ENCODE measurements around the gene LRIG2.
"Not testable (repeated sequence)": the region's sequence is repeated elsewhere in the genome, so short reads cannot be mapped to it uniquely, and the experiment has no call there.

The LRIG2 gene

DNA sequence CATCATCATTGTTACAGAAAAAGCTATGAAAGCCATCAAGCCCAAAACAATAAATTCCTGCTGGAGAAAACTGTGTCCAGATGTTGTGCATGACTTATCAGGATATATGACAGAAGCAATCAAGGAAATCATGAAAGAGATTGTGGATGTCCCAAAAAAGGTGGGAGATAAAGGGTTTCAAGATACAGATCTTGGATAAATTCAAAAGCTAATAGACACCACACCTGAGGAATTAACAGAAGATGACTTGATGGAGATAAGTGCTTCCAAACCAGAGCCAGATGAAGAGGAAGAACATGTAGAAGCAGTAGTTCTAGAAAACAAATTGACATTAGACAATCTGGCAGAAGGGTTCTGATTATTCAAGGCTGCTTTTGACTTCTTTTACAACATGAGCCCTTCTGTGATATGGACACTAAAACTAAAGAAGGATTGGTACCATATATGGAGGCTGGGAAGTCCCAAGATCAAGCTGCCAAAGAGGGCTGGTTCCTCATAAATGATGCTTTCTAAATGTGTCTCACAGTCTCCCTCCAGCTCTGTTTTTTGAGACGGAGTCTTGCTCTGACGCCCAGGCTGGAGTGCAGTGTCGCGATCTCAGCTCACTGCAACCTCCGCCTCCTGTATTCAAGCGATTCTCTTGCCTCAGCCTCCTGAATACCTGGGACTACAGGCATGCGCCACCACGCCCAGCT lies 32.1 kb upstream of the LRIG2 start:
- H3K27me3 ChIP-seq (ENCODE audit: control insufficient read depth in 1 of 2, insufficient read depth in 2 of 2, low read length in 2 of 2): no peaks in the 10 kb centered on the region
- no peaks in the 10 kb centered on the region for H3K9me3 ChIP-seq (ENCODE audit: control insufficient read depth in 1 of 2, low read length in 2 of 2)

DNA sequence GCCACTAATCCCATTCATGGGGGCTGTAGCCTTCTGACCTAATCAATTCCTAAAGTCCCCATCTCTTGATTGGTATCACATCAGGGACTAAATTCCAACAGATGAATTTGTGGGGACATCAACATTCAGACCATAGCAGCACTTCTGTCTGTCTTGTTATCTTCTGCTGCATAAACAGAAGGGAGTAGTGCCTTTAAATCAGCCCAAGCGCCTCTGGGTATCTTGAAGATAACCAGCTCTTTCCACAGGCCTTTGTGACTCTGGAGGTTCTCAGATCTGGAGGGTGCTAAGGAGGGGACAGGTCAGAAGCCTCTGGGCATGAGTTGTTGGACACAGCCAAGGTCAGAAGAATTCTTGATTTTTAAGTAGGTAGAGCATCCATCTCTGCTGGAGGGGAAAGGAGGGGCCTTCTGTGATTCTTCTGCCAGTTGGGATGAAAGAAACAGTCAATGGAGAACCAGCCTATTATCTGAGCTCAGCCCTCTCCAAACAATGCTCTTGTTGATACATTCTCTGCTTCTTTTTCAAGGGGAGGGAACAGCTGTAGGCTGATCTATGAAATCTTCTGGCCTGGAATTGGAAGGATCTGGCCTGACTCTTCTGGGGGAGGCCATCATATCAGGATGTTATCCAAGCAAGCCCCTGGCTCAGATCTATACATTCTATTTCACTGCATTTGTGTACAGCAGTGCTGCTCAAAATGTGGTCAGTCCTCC lies 31.3 kb upstream of the LRIG2 start:
- H3K27ac ChIP-seq (ENCODE audit: low read depth, low read length): no peak overlapping the region
- H3K4me1 ChIP-seq (ENCODE audit: control insufficient read depth in 1 of 2, insufficient read depth in 2 of 2, low read length in 2 of 2): peaks cover 15 to 21% of the 10 kb centered on the region in 2 donors
- no peaks in the 10 kb centered on the region for H3K36me3 ChIP-seq (ENCODE audit: control insufficient read depth in 1 of 2, insufficient read depth in 2 of 2, low read length in 2 of 2)
- H3K9me3 ChIP-seq (ENCODE audit: control insufficient read depth in 1 of 2, low read length in 2 of 2): no peaks in the 10 kb centered on the region
- H3K4me3 ChIP-seq (ENCODE audit: low read depth in 1 of 2, low read length in 2 of 2): no peak overlapping the region
- H3K9ac ChIP-seq (ENCODE audit: low read depth in 1 of 2, low read length in 2 of 2): no peak overlapping the region
- H3K27me3 ChIP-seq (ENCODE audit: control insufficient read depth in 1 of 2, insufficient read depth in 2 of 2, low read length in 2 of 2): no peaks in the 10 kb centered on the region

More for the DNA sequence above, 32.1 kb upstream of the LRIG2 start:
- Histone ChIP-seq H3K27ac (ENCODE audit: low read depth, low read length) (no peak overlapping the region), H3K36me3 (ENCODE audit: control insufficient read depth in 1 of 2, insufficient read depth in 2 of 2, low read length in 2 of 2) (no peaks in the 10 kb centered on the region), H3K4me3 (ENCODE audit: low read depth in 1 of 2, low read length in 2 of 2) (no peak overlapping the region), H3K9ac (ENCODE audit: low read depth in 1 of 2, low read length in 2 of 2) (no peak overlapping the region), H3K4me1 (ENCODE audit: control insufficient read depth in 1 of 2, insufficient read depth in 2 of 2, low read length in 2 of 2) (peaks cover 15 to 21% of the 10 kb centered on the region in 2 donors)

DNA sequence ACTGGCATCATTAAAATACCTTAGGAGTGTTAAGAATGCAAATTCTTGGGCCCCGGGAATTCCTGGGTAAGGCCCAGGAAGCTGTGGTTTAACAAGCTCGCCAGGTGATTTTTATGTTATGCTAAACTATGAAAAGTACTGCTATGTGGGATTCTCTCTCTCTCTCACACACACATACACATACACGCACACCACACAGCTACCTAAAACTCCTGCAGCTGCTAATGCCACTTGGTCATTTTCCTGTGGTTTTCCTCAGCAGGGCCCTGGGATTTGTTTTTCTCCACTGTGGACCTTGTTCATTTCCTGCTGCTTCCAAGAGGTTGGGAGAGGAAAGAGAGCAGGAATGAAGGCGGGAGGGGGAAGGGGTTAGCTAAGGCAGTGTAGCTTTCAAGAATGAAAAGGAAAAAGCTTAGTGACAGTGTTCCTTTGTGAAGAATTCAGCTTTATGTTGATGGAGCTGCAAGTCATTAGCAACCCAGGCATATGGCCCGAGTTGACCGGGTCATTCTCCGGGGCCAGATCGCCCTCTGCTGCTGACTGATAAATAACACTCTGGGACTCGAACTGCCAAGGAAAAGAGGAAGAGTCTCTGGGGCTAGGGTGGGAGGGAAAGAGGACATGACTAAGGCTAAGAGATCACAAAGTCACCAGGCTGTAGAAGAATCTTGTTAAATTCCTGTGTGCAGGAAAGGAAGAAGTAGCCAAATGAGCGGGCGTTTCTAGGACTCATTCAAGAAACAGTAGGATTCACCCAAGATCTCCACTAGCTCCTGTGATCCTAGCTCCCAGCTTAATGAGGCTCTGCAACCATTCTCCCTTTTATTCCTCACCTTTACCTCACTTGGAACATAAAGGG lies 30.5 kb upstream of the LRIG2 start:
- Histone ChIP-seq H3K9ac (ENCODE audit: low read depth in 1 of 2, low read length in 2 of 2) (peak overlapping the region; percentile 24 to 25), H3K27me3 (ENCODE audit: control insufficient read depth in 1 of 2, insufficient read depth in 2 of 2, low read length in 2 of 2) (no peaks in the 10 kb centered on the region), H3K4me3 (ENCODE audit: low read depth in 1 of 2, low read length in 2 of 2) (no peak overlapping the region), H3K36me3 (ENCODE audit: control insufficient read depth in 1 of 2, insufficient read depth in 2 of 2, low read length in 2 of 2) (no peaks in the 10 kb centered on the region), H3K4me1 (ENCODE audit: control insufficient read depth in 1 of 2, insufficient read depth in 2 of 2, low read length in 2 of 2) (peaks cover 20 to 21% of the 10 kb centered on the region in 2 donors), H3K9me3 (ENCODE audit: control insufficient read depth in 1 of 2, low read length in 2 of 2) (no peaks in the 10 kb centered on the region), H3K27ac (ENCODE audit: low read depth, low read length) (no peak overlapping the region)

DNA sequence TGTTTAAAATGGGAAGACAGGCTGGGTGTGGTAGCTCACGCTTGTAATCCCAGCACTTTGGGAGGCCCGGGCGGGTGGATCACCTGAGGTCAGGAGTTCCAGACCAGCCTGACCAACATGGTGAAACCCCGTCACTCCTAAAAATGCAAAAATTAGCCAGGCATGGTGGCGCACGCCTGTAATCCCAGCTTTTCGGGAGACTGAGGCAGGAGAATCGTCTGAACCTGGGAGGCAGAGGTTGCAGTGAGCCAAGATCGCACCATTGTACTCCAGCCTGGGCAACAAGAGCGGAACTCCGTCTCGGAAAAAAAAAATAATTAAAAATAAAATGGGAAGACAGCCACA lies 29.9 kb upstream of the LRIG2 start:
- H3K36me3 ChIP-seq (ENCODE audit: control insufficient read depth in 1 of 2, insufficient read depth in 2 of 2, low read length in 2 of 2); H3K4me3 ChIP-seq (ENCODE audit: low read depth in 1 of 2, low read length in 2 of 2); H3K27me3 ChIP-seq (ENCODE audit: control insufficient read depth in 1 of 2, insufficient read depth in 2 of 2, low read length in 2 of 2); H3K27ac ChIP-seq (ENCODE audit: low read depth, low read length); H3K9me3 ChIP-seq (ENCODE audit: control insufficient read depth in 1 of 2, low read length in 2 of 2): not testable (repeated sequence)
- Histone ChIP-seq H3K9ac (ENCODE audit: low read depth in 1 of 2, low read length in 2 of 2) (peak overlapping the region in 1 of 2 donors; percentile 24), H3K4me1 (ENCODE audit: control insufficient read depth in 1 of 2, insufficient read depth in 2 of 2, low read length in 2 of 2) (peaks cover 21 to 25% of the 10 kb centered on the region in 2 donors)

DNA sequence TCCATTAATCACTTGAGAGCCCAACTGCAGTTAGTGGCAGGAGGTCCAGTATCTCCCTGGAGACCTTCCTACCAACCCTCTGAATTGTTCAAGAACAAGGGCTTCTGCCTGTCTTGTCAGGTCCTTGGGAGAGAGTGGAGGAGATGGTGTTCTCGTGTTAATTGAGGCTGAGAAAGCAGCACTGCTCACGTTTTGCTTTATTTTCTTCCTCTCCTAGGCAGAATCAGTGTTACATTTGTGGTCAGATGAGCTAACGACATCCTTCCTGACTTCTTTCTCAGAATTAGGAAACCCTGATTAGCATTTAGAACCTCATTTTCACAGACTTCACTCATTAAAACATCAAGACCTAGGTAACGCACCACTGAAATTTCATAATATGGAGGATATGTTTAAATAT lies 26.4 kb upstream of the LRIG2 start:
- no peaks in the 10 kb centered on the region for H3K27me3 ChIP-seq (ENCODE audit: control insufficient read depth in 1 of 2, insufficient read depth in 2 of 2, low read length in 2 of 2)
- no peaks in the 10 kb centered on the region for H3K9me3 ChIP-seq (ENCODE audit: control insufficient read depth in 1 of 2, low read length in 2 of 2)
- H3K27ac ChIP-seq (ENCODE audit: low read depth, low read length): no peak overlapping the region
- no peaks in the 10 kb centered on the region for H3K36me3 ChIP-seq (ENCODE audit: control insufficient read depth in 1 of 2, insufficient read depth in 2 of 2, low read length in 2 of 2)
- no peak overlapping the region for H3K4me3 ChIP-seq (ENCODE audit: low read depth in 1 of 2, low read length in 2 of 2)
- peaks cover 13 to 25% of the 10 kb centered on the region in 2 donors for H3K4me1 ChIP-seq (ENCODE audit: control insufficient read depth in 1 of 2, insufficient read depth in 2 of 2, low read length in 2 of 2)
- no peak overlapping the region for H3K9ac ChIP-seq (ENCODE audit: low read depth in 1 of 2, low read length in 2 of 2)

DNA sequence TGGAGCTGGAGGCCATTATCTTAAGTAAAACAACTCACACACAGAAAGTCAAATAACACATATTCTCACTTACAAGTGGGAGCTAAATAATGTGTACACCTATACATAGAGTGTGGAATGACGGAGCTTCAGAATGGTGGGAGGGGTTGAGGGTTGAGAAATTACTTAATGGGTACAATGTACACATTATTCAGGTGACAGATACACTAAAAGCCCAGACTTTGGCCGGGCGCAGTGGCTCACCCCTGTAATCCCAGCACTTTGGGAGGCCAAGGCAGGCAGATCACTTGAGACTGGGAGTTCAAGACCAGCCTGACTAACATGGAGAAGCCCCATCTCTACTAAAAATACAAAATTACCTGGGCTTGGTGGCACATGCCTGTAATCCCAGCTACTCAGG lies 24.9 kb upstream of the LRIG2 start:
- peaks cover 4 to 10% of the 10 kb centered on the region in 2 donors for H3K4me1 ChIP-seq (ENCODE audit: control insufficient read depth in 1 of 2, insufficient read depth in 2 of 2, low read length in 2 of 2)
- H3K36me3 ChIP-seq (ENCODE audit: control insufficient read depth in 1 of 2, insufficient read depth in 2 of 2, low read length in 2 of 2): no peaks in the 10 kb centered on the region
- H3K9ac ChIP-seq (ENCODE audit: low read depth in 1 of 2, low read length in 2 of 2): no peak overlapping the region
- H3K9me3 ChIP-seq (ENCODE audit: control insufficient read depth in 1 of 2, low read length in 2 of 2): no peaks in the 10 kb centered on the region
- no peaks in the 10 kb centered on the region for H3K27me3 ChIP-seq (ENCODE audit: control insufficient read depth in 1 of 2, insufficient read depth in 2 of 2, low read length in 2 of 2)
- no peak overlapping the region for H3K27ac ChIP-seq (ENCODE audit: low read depth, low read length)
- no peak overlapping the region for H3K4me3 ChIP-seq (ENCODE audit: low read depth in 1 of 2, low read length in 2 of 2)

DNA sequence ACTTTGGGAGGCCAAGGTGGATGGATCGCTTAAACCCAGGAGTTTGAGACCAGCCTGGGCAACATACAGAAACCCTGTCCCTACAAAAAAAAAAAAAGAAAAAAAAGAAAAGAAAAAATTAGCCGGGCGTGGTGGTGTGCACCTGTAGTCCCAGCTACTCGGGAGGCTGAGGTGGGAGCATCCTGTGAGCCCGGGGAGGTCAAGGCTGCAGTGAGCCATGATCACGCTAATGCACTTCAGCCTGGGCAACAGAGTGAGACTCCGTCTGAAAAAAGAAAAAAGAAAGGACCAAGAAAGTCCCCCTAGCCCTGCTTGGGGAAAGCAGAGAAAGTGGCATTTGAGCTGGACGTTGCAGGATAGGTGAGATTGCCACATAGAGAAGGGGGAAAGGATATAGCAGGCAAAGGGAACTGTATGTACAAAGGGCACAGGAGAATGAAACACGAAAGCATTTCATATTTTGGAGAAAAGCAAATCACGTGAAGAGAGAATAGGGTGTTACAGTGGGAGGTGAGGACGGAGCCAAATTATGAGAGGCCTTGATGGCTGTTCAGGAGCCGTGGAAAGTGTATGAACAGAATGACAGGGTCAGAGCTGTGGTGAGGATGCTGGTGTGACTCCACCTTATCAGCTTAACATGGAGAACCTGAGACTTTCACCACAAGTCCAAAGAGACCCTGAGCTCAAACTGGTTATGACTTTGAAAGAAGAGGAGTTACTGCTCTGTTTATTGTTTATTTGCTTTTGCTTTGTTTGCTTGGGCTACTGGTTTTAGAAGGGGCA lies 19.5 kb upstream of the LRIG2 start:
- Histone ChIP-seq H3K36me3 (ENCODE audit: control insufficient read depth in 1 of 2, insufficient read depth in 2 of 2, low read length in 2 of 2) (no peaks in the 10 kb centered on the region), H3K4me3 (ENCODE audit: low read depth in 1 of 2, low read length in 2 of 2) (no peak overlapping the region), H3K27me3 (ENCODE audit: control insufficient read depth in 1 of 2, insufficient read depth in 2 of 2, low read length in 2 of 2) (no peaks in the 10 kb centered on the region), H3K9me3 (ENCODE audit: control insufficient read depth in 1 of 2, low read length in 2 of 2) (no peaks in the 10 kb centered on the region), H3K4me1 (ENCODE audit: control insufficient read depth in 1 of 2, insufficient read depth in 2 of 2, low read length in 2 of 2) (peaks cover 7 to 15% of the 10 kb centered on the region in 2 donors), H3K9ac (ENCODE audit: low read depth in 1 of 2, low read length in 2 of 2) (no peak overlapping the region), H3K27ac (ENCODE audit: low read depth, low read length) (no peak overlapping the region)

DNA sequence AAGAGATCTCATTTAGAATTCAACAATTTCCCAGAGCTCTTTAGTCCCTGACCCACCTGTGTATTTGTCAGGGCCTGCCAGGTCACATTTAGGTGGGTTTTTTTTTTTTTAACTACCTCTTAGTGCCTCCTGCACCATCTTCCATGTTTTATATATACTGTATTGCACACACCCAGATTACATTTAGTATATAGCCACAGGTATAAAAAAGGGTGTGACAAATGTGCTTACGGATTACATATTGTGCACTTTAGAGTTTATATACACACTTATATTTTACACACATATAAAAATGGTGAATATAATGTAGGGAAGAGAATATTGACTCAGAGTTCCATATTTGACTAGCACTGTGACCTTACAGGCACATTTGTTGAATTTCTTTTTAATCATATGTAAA lies 17.4 kb upstream of the LRIG2 start:
- no peaks in the 10 kb centered on the region for H3K9me3 ChIP-seq (ENCODE audit: control insufficient read depth in 1 of 2, low read length in 2 of 2)
- H3K36me3 ChIP-seq (ENCODE audit: control insufficient read depth in 1 of 2, insufficient read depth in 2 of 2, low read length in 2 of 2): no peaks in the 10 kb centered on the region
- no peak overlapping the region for H3K27ac ChIP-seq (ENCODE audit: low read depth, low read length)
- H3K4me3 ChIP-seq (ENCODE audit: low read depth in 1 of 2, low read length in 2 of 2): no peak overlapping the region
- no peaks in the 10 kb centered on the region for H3K27me3 ChIP-seq (ENCODE audit: control insufficient read depth in 1 of 2, insufficient read depth in 2 of 2, low read length in 2 of 2)
- peaks cover 7 to 15% of the 10 kb centered on the region in 2 donors for H3K4me1 ChIP-seq (ENCODE audit: control insufficient read depth in 1 of 2, insufficient read depth in 2 of 2, low read length in 2 of 2)
- no peak overlapping the region for H3K9ac ChIP-seq (ENCODE audit: low read depth in 1 of 2, low read length in 2 of 2)

DNA sequence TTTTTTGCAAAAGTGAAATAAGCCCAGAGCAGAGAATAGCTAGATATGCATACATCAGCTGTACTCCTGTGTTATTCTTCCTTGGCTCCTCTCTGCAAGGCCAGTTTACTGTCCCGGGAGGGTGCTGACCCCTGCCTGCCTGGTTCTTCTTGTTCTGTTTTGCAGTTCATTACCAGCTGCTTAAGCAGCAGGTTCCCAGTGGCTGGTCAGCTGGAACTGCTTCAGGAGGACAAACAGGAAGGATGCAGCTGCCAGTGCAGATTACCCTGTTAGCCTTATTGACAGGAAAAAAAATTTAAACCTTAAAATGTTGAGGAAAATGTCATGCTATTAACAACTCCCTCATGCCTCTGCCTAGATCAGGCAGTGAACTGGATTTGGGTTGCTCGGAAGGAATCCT lies 16.0 kb upstream of the LRIG2 start:
- H3K36me3 ChIP-seq (ENCODE audit: control insufficient read depth in 1 of 2, insufficient read depth in 2 of 2, low read length in 2 of 2): no peaks in the 10 kb centered on the region
- H3K9me3 ChIP-seq (ENCODE audit: control insufficient read depth in 1 of 2, low read length in 2 of 2): no peaks in the 10 kb centered on the region
- no peak overlapping the region for H3K9ac ChIP-seq (ENCODE audit: low read depth in 1 of 2, low read length in 2 of 2)
- H3K4me1 ChIP-seq (ENCODE audit: control insufficient read depth in 1 of 2, insufficient read depth in 2 of 2, low read length in 2 of 2): peaks cover 7 to 15% of the 10 kb centered on the region in 2 donors
- H3K27ac ChIP-seq (ENCODE audit: low read depth, low read length): no peak overlapping the region
- H3K27me3 ChIP-seq (ENCODE audit: control insufficient read depth in 1 of 2, insufficient read depth in 2 of 2, low read length in 2 of 2): no peaks in the 10 kb centered on the region
- no peak overlapping the region for H3K4me3 ChIP-seq (ENCODE audit: low read depth in 1 of 2, low read length in 2 of 2)

Data from duodenal mucosa (tissue), 2 donors.